ENCODE results near the gene FEM1A. TPM values are rescaled to one million over a fixed set of nuclear protein-coding genes. Genes with fewer than 3 reads are reported as not detected.
"Not testable (repeated sequence)": the region's sequence is repeated elsewhere in the genome, so short reads cannot be mapped to it uniquely, and the experiment has no call there.

The FEM1A gene
- total RNA-seq, 1 donor from 2014 or later = 13.7 TPM

- intact Hi-C loops (cut with micrococcal nuclease) = no loop called here
Measured at GRCh38 chr19:4774136-4774535, 17.4 kb upstream of the FEM1A start.

GRCh38 chr19:4775627-4776152 is 15.8 kb upstream of the FEM1A start:
- intact Hi-C loops (cut with micrococcal nuclease) = no loop called here

GRCh38 chr19:4776436-4777211 is 14.9 kb upstream of the FEM1A start:
- intact Hi-C loops (cut with micrococcal nuclease) = no loop called here

GRCh38 chr19:4778124-4778523 is 13.4 kb upstream of the FEM1A start:
- intact Hi-C loops (cut with micrococcal nuclease) = not testable (repeated sequence)

- intact Hi-C loops (cut with micrococcal nuclease) = no loop called here
Measured at GRCh38 chr19:4780860-4781259, 10.7 kb upstream of the FEM1A start.

- intact Hi-C loops (cut with micrococcal nuclease) = no loop called here
Measured at GRCh38 chr19:4781801-4782200, 9.7 kb upstream of the FEM1A start.

- intact Hi-C loops (cut with micrococcal nuclease) = not testable (repeated sequence)
Measured at GRCh38 chr19:4786412-4787016, 5.0 kb upstream of the FEM1A start.

GRCh38 chr19:4792019-4792865 is 708 bp downstream of the FEM1A start:
- intact Hi-C loops (cut with micrococcal nuclease) = not testable (repeated sequence)

- intact Hi-C loops (cut with micrococcal nuclease) = not testable (repeated sequence)
Measured at GRCh38 chr19:4792866-4793195, 1.3 kb downstream of the FEM1A start.

- intact Hi-C loops (cut with micrococcal nuclease) = not testable (repeated sequence)
Measured at GRCh38 chr19:4793278-4793677, 1.7 kb downstream of the FEM1A start.

GRCh38 chr19:4794971-4795370 is 3.4 kb downstream of the FEM1A start:
- intact Hi-C loops (cut with micrococcal nuclease) = no loop called here

GRCh38 chr19:4795400-4795799 is 3.9 kb downstream of the FEM1A start:
- intact Hi-C loops (cut with micrococcal nuclease) = no loop called here

GRCh38 chr19:4800591-4801081 is 9.1 kb downstream of the FEM1A start:
- intact Hi-C loops (cut with micrococcal nuclease) = no loop called here

GRCh38 chr19:4801085-4801619 is 9.6 kb downstream of the FEM1A start:
- intact Hi-C loops (cut with micrococcal nuclease) = no loop called here

GRCh38 chr19:4802711-4803110 is 11.2 kb downstream of the FEM1A start:
- intact Hi-C loops (cut with micrococcal nuclease) = no loop called here

GRCh38 chr19:4803736-4804695 is 12.5 kb downstream of the FEM1A start:
- intact Hi-C loops (cut with micrococcal nuclease) = loop anchor here (1.0 kb wide), 1 partner anchor 72 kb away; no protein-coding TSS in a partner anchor

GRCh38 chr19:4805140-4805539 is 13.6 kb downstream of the FEM1A start:
- intact Hi-C loops (cut with micrococcal nuclease) = not testable (repeated sequence)

GRCh38 chr19:4806384-4806783 is 14.8 kb downstream of the FEM1A start:
- intact Hi-C loops (cut with micrococcal nuclease) = no loop called here

GRCh38 chr19:4807188-4807587 is 15.7 kb downstream of the FEM1A start:
- intact Hi-C loops (cut with micrococcal nuclease) = no loop called here
